Astrocyte (in vitro differentiated cells and primary cell): ENCODE measurements around the gene HOMER1.

Experiments used
- CTCF ChIP-seq: IDR thresholded peaks from 2 replicates; pipeline ENCODE4 v1.5.1; 2011; ENCODE audit warnings: low read depth, mild to moderate bottlenecking, inconsistent platforms, low read length, moderate library complexity; ENCODE audit not compliant: insufficient read depth
- EZH2 ChIP-seq: IDR thresholded peaks from 2 replicates; pipeline ENCODE4 v1.6.1; 2012; ENCODE audit warnings: mild to moderate bottlenecking, low read length, inconsistent platforms; ENCODE audit not compliant: insufficient read depth

DNA sequence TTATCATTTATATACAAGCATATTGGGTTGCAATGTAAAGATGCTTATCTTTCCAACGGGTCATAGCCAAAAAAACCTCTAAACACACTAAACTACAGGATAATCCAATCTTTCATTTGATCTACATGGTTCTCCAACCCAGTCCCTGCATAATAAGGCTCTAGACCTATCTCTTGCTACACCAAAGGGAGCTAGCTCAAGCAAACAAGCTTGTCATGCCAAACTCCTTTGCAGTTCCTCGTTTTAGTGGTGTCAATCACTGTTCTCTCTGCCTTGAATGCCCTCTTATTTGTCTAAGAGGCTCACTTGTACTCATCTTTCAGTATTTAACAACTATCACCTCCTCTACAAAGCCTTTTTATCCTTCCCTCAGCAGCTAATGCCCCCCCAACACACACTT is 5.6 kb downstream of the HOMER1 start:
- TF ChIP-seq CTCF (no peak), EZH2 (no peak)
